GM19351 (cell line): ENCODE results near the gene SAE1.
A peak's percentile ranks its signal among the peaks of the same experiment; 100 is the strongest.

ENCODE experiments used
- ATAC-seq: cut with Tn5 transposase; IDR thresholded peaks from one replicate; pipeline ENCODE4 v1.9.1; 2021; ENCODE audit warnings: mild to moderate bottlenecking, moderate library complexity; ENCODE audit not compliant: unreplicated experiment

SAE1 gene

DNA sequence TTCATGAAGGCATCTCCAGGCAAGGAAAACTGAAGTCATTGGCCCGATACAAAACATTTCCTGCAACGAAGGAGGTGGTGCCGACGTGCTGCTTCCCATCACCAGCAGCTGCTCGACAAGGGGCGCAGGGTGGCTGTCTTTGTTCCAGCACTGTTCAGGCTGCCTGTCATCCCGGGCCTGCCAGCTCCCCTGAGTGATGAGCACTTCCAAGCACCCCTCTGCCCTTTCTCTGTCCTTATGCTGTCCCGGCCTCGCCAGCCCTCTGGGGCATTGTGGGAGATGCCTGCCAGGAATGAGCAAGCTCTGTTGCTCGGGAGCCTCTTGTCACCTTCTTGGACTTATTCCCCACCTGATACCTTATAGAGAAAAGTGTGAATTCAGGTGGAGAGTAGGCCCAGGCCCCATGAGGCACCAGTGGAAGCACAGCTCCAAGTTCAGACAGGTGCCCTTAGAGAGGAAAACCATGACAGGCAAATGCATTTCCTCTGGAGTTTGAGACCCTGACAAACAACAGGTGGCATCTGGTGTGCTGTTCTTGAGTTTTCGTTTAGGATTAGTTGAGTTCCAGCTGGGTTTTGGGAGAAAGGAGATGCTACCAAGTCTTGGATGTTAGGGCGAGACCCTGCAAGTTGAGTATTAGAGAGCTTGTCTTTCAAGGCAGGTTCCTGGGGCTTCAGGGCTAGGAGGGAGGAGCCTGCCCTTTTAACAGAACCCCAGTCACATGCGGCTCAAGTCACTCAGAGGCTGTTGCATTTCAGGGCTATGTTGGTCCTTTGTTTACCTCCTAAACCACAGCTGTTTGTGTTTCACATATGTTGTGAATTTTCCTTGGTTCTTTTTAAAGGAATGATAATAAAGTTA lies 78.9 kb downstream of the SAE1 start:
- ATAC-seq: no peak

DNA sequence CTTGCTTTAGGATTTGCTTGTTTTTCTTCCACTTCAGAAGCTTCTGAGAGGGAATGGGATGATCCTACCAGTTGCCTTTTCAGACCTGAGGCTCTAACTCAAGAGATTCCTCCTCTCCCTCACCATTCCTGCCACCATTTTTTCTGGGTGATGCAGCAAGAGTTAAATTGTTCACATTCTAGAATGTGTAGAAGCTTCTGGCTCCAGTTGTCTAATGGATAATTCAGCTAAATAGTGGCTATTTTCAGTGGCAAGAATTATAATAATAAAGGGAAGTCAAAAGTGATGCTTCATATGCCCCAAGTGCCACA lies 79.5 kb downstream of the SAE1 start:
- ATAC-seq: no peak

DNA sequence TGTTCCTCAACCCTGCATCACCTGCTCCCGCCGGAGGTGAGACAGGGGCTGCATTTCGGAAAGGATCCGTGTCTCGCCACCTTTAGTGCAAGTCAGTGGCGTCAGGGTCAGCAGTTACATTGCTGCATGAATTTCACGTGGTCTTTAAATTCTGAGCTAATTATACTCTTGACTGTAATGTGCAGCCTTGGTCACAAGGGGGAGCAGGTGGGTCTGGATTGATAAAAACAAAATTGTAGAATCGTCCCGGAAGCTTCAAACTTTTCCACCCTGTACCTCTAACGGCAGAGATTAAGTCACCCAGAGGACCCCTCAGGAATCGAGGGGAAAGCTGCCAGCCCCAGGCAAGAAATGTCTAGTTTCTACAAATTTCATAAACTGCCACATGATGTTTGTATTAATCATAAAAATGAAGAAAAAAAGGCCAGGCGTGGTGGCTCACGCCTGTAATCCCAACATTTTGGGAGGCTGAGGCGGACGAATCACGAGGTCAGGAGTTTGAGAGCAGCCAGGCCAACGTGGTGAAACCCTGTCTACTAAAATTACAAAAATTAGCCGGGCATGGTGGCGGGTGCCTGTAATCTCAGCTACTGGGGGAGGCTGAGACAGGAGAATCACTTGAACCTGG lies 80.2 kb downstream of the SAE1 start:
- no peak for ATAC-seq

DNA sequence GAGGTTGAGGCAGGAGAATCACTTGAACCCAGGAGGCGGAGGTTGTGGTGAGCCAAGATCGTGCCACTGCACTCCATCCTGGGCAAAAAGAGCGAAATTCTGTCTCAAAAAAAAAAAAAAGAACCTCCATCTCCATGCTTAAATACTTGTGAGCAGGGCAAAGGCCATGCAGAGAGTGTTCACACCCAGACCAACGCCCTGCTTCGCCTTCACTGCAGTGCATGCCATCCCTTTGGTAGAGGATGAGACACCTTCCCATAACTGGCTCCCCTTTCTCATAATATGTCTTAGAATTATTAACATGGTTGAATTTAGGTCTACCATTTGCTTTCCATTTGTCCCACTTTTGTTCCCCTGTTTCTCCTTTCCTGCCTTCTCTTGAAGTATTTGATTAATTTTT lies 84.9 kb downstream of the SAE1 start:
- ATAC-seq: no peak

DNA sequence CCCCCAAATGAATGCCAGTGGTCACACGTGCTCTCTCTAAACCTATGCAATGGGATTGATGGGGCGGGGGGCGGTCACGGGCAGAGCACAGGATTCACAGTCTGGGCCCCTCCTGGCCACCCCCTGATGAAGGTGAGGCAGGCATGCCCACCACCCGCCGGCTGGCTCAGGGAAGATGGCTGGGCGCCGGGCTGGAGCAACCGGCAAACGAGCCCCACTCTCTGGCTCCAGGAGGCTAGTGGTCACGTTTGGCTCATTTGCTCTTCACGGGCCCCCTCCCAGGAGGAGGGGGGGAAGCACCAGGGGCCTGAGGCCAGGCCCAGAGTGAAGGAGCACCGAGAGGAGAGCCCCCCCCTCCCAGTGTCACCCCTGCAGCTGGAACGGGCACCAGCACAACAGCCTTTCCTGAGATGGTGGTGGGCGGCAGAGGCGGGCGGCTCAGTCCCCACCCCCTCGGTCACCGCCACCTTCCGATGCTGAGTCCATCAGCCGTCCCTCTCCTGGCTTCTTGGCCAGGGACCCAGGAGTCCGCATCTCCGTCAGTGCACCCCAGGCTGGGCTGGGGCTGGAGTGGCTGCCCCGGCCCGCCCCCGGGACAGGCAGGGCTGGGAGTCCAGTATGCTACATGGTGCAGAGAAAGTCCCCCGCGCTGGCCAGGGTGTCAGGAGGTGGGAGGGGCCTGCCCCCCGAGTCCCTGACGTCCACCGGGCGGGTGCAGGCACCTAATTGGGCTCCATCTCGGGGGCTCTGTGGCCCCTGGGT lies 90.6 kb downstream of the SAE1 start:
- no peak for ATAC-seq

DNA sequence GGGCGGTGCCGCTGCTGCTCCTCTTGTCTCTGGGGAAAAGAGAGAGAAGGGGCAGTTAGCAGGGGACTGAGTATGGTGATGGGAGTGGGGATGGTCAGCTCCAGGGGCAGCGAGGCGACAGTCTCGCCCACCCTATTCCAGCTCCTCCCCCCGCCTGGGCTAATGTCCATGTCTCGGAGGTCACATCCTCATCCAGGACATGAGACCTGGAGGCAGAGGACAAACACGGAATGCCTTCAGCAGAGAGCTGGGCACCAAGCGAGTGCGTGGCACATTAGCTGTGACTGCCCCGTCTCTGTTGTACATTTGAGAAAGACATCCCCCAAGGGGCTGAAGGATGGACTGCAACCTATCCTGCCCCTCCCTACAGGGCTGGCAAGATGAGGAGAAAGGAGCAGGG lies 91.3 kb downstream of the SAE1 start:
- no peak for ATAC-seq

DNA sequence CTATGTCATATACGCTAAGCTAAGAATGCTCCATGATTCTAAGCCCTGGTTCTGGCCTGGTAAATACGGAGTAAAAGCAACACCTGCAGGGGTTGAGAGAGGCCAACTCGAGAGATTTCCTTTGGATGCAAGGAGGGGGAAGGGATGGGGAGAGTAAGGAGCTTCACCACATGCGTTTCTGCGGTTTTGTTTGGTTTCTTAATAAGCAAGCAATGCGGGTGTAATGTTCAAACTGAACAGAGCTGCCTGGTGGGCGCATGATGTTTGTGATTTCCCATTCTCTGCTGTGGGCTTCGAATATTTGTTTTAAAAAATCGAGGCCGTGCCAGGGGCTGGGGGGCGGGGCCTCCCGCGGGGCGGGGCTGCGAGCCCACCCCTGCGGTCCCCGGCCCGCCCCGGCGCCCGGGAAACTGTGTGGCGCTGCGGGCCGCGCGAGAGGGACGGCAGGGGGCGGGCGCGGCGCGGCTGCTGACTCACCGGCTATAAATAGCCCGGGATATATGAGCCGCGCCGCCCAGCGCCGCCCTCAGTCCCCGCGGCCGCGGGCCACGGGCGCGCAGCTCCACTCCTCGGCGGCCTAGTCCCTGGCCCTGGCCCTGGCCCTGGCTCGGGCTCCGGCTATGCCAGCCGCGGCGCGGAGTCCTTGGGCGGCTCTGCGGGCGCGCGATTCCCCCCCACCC lies 95.3 kb downstream of the SAE1 start:
- peak; percentile 47 for ATAC-seq

DNA sequence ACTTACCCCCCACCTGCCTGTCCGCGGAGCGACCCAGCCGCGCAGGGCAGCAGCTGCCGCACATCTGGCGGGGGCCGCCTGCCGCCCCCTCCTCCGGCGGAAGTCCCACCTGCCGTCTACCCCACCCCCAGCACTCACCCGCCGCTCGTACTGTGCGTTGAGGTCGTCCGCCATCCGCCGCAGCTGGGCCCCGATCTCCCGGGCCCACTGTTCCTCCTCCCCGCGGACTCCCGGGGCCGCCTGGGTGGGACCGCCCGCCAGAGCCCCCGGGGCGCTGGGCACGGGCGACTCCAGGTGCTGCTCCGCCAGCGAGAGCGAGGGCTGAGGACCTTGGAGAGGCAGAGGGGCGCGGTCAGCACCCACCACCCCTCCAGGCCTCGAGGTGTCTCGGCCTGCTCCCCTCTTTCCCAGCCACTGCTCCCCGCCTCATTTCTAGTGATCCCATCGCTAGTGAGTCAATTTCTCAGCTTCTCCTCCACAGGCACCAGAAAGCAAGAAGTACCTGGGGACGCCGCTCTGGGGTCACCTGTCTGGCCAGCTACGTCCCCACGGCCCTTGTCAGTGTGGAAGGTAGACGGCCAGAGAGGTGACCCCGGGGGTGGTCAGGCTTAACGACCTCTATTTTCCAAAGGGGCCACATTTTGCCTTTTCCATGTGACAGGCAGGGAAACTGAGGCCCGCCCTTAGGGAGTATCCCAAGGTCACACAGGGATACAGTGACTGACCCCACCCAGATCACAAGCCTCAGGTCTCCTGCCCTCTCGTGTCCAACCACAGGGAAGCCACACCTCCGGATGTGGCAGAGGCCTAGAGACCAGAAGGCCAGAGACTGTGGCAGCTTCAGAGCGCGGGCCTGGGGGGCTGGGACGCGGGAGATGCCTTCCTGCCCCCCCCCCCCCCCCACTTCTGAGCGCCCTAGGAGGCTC lies 96.1 kb downstream of the SAE1 start:
- ATAC-seq: peak; percentile 34

DNA sequence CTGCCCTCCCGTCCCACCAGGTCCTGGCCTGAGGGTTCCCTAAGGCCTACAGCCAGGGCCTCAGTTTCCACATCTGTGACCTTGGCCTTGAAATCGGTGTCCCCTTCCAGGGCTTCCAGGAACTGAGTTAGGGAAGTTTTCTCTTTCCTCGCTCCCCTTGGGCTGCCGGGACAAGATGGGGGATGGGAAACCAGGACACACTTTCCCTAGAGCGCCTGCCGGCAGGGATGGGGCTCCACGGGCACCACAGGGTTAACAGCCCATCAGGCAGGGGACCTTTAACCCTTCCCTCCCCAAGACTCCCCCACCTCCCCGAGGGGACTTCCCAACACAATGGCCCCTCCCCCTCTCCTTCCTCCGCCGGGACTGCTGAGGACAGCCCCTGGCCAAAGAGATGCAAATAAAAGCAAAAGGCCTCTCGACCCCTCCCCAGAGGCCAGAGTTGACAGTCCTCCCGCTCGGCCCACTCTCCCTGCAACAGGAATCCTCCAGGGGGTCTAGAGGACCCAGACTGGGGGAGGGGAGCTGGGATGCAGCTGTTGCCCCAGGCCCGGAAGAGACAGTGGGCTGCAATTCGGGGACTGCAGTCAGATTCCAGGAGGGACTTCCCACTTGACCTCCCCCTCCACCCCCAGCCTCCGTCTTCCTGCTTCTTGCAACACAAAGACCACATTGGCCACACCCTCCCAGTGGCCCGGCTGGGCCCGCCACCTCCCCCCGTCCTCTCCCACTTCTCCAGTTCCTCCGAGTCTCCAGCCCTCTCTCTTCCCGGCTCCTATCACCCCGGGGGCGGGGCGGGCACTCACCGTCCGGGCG lies 96.9 kb downstream of the SAE1 start:
- ATAC-seq: no peak

DNA sequence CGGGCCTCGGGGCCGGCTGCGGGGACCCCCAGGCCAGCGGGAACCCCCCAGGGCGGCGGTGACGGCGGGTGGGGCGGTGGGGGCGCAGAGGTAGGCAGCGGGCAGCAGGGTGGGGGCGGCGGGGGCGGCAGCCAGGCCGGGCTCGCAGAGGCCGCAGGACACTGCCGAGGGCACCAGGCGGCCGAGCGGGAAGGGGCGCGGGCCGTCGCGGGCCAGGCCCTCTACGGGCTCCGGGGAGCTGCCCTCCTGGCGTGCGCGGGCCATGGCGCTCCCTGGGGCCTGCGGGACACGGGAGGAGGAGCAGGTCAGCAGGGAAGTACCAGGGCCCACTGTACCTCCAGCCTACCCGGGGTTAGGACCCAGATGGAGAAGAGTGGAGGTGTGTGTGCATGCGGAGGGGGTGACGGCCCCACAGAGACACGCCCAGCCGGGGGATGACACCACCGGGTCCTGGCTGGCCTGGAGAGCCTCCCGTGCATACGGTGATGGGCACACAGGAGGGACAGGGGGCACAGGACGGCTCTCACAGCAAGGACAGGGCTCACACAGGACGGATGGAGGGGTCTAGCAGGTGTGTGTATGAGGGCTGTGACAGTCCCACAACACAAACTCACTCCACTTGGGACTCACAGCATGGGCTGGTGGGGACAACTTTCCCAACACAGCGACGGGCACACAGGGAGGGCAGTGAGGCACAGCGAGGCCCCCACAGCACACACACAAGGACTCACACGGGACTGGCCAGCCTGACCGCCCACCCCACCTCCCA lies 97.7 kb downstream of the SAE1 start:
- ATAC-seq: no peak

DNA sequence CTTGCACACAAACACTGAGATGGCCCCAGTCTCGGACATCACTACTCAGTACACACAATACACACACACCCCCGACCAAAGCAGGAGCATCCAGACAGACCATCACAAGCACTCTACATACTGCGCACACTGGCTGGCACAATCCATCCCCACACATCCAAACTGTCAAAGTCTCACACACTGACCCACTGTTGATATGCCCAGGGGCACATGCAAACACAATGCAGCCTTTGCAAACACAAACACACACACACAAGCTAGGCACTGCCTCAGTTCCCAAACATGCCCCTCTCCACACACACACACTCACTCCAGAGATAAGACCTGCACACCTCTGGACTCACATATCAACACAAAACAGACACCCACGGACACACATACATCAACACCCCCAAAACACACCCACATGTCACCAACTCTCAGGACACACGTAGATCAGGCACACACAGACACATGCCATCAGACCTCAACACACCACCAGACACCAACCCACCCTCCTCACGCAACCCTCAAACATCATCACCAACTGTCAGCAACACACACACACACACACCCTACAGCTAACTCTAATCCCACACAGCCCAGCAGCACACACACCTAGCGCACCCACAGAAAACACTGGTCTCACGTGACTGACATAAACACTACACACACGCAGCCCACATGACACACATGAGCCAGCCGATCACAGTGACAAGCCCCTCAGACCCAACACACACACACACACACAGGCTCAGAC lies 98.5 kb downstream of the SAE1 start:
- ATAC-seq: no peak

DNA sequence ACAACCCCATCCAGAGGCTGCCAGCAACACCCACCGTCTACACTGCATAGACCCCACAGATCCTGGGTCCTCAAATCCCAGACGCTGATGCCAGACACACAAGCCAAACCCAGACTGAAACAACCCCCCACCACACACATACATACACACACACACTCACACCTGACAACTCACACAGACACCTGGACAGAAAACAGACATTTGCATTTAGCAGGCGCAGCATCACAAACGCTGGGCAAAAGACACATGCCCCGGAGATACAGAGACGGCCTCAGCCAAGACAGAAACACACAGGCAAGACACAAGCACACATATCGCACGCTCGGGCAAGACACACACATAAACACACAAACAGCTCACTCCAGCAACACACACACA lies 99.0 kb downstream of the SAE1 start:
- ATAC-seq: no peak

DNA sequence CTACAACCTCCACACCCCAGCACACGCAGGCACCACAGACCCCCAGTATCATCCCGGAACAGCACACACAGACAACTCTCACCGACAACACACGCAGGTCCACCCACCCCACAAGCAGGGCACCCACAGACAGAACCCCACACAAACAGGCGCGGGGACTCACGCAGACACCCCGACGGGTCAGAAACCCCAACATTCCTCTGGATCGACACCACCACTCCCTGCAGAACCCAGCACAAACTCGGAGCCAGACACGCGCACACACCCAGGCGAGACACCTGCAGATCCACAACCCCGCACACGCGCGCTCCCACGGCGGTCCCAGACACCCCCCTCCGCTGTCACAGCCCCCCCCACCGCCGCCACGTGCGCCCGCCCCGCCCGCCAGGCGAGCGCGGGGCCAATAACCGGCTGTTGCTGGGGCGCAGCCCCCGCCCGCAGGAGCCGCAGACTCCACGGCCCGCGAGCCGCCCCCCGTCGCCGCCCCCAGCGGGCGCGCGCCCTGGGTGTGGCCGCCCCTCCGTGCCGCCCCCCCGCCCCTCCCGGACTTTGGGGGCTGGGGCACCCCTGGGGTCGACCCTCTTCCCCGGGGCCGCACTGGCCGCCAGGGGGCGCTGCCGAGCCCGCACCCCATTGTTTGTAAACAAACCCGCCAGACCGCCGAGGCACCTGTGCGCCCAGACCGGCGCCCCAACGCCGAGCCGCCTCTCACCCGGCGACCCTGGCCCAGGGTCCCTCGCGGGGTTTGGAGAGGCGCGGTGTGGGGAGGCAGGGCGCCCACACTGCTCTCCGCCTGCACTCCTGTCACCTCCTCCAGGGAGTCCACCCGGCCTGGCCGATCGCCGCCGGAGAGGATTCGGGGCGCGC lies 99.7 kb downstream of the SAE1 start:
- ATAC-seq: no peak

DNA sequence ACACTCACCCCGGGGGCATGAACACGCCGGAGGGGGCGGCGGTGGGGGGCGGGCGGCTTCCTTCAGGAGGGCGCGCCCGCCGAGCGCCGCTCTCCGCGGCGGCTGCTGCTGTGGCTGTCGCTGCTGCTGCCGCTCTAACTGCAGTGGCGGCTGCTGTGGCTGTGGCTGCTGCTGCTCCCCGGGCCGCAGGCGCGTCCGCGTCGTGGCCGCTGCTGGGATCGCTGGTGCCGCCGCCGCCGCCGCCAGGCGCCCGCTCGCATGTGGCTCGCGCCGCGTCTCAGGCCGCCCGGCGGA lies 100.2 kb downstream of the SAE1 start, which contains the start of gene BBC3:
Gene BBC3, minus strand, starts transcription at position 279 of the 294 bp plus-strand sequence. CDS start 2,768 bp downstream, outside the sequence.
- ATAC-seq: no peak

DNA sequence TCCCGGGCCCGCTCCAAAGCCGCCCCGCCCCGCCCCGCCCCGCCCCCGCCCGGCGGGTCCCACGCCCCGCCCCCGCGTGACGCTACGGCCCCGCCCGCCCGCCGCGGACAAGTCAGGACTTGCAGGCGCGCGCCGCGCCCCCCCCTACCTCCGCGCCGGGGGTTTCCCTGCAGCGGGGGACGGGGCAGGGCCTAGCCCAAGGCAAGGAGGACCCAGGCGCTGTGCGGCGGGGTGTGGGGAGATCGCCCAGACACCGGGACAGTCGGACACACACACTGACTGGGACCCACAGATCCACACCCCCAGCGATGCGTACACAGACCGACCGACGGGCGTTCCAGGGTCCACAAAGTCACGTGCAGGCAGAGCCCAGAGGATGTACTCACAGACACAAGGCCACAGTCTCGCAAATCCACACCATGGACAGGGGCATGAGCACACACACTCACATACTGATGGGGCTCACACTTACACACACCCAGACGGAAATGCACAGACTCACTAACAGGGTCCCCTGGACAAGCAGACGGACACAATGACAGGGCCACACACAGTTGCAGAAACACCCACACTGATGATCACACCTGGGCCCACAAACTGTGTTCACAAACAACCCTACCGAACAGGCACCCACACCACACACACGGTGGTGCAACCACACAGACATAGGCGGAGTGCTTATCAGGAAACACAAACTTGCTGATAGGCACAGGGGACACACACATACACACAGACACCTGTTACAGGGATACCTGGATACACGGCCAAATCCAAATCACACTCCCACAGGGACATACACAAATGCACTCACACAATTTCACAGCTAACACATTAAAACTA lies 100.8 kb downstream of the SAE1 start:
- peak; percentile 35 for ATAC-seq
